ENCODE measurements around the gene IQGAP1. TPM values are rescaled to one million over a fixed set of nuclear protein-coding genes. Genes with fewer than 3 reads are reported as not detected.

IQGAP1 gene
- total and polyA plus RNA-seq, 4 donors: 9.2 to 50.1 (median 24.5) TPM

- no peak for TF ChIP-seq TAF1 (conservative IDR thresholded peaks at IDR 0.05)
- no peak for TF ChIP-seq RXRA (IDR thresholded peaks at IDR 0.05)
- TF ChIP-seq FOXA2 (IDR thresholded peaks at IDR 0.05): no peak
- no peak for TF ChIP-seq NR2F2 (IDR thresholded peaks at IDR 0.05)
- no peak for TF ChIP-seq CTCF (IDR thresholded peaks at IDR 0.05; ENCODE audit: low read depth, low read length, missing input control)
- no peak for TF ChIP-seq JUND (IDR thresholded peaks at IDR 0.05)
- TF ChIP-seq FOXA1 (IDR thresholded peaks at IDR 0.05): no peak
- TF ChIP-seq GABPA (IDR thresholded peaks at IDR 0.05 in 1 of 2, conservative IDR thresholded peaks at IDR 0.05 in 1 of 2): no peak
- no peak for TF ChIP-seq HNF4A (conservative IDR thresholded peaks at IDR 0.05)
- TF ChIP-seq HNF4G (IDR thresholded peaks at IDR 0.05): no peak
- TF ChIP-seq REST (IDR thresholded peaks at IDR 0.05): no peak
- Histone ChIP-seq H3K27ac (ENCODE audit: low read depth in 1 of 2, low read length in 2 of 2) (no peak overlapping the region), H3K9me3 (ENCODE audit: control insufficient read depth in 4 of 4, low read length in 3 of 4) (no peaks in the 10 kb centered on the region), H3K36me3 (ENCODE audit: control insufficient read depth in 4 of 4, insufficient read depth in 3 of 4, low read depth in 1 of 4, low read length in 3 of 4) (no peaks in the 10 kb centered on the region), H3K9ac (ENCODE audit: low read depth in 1 of 2, low read length in 2 of 2) (no peak overlapping the region), H3K4me1 (ENCODE audit: control insufficient read depth in 4 of 4, insufficient read depth in 4 of 4, low read length in 3 of 4) (peaks cover 0 to 2% (median 0%) of the 10 kb centered on the region in 4 donors), H3K4me3 (ENCODE audit: low read depth in 1 of 3, low read length in 3 of 3) (no peak overlapping the region), H3K27me3 (ENCODE audit: control insufficient read depth in 4 of 4, insufficient read depth in 4 of 4, low read length in 3 of 4) (no peaks in the 10 kb centered on the region)
- DNase-seq (ENCODE audit: low spot score): no peak
- WGBS: 82% methylated on average over 2 of the region's 2 CpGs
Observed at GRCh38 chr15:90512276-90512675, 124.2 kb downstream of the IQGAP1 start.

GRCh38 chr15:90512981-90513380 lies 124.9 kb downstream of the IQGAP1 start:
- H3K9ac ChIP-seq (ENCODE audit: low read depth in 1 of 2, low read length in 2 of 2): no peak overlapping the region
- WGBS: 89% methylated on average over 3 of the region's 3 CpGs
- TF ChIP-seq JUND (IDR thresholded peaks at IDR 0.05) (no peak), SP1 (IDR thresholded peaks at IDR 0.05) (no peak), GABPA (IDR thresholded peaks at IDR 0.05 in 1 of 2, conservative IDR thresholded peaks at IDR 0.05 in 1 of 2) (no peak), FOXA2 (IDR thresholded peaks at IDR 0.05) (no peak), REST (IDR thresholded peaks at IDR 0.05) (no peak), ATF3 (IDR thresholded peaks at IDR 0.05) (no peak), TAF1 (conservative IDR thresholded peaks at IDR 0.05) (no peak), CTCF (IDR thresholded peaks at IDR 0.05; ENCODE audit: low read depth, low read length, missing input control) (no peak), RAD21 (IDR thresholded peaks at IDR 0.05) (no peak), HNF4A (conservative IDR thresholded peaks at IDR 0.05) (no peak), RXRA (IDR thresholded peaks at IDR 0.05) (no peak), HNF4G (IDR thresholded peaks at IDR 0.05) (no peak), FOXA1 (IDR thresholded peaks at IDR 0.05) (no peak)
- TF ChIP-seq, protein P1, sequence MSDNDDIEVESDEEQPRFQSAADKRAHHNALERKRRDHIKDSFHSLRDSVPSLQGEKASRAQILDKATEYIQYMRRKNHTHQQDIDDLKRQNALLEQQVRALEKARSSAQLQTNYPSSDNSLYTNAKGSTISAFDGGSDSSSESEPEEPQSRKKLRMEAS (IDR thresholded peaks at IDR 0.05): no peak
- H3K9me3 ChIP-seq (ENCODE audit: control insufficient read depth in 4 of 4, low read length in 3 of 4): no peaks in the 10 kb centered on the region
- H3K36me3 ChIP-seq (ENCODE audit: control insufficient read depth in 4 of 4, insufficient read depth in 3 of 4, low read depth in 1 of 4, low read length in 3 of 4): no peaks in the 10 kb centered on the region
- H3K4me3 ChIP-seq (ENCODE audit: low read depth in 1 of 3, low read length in 3 of 3): no peak overlapping the region
- DNase-seq (ENCODE audit: low spot score): no peak
- no peak overlapping the region for H3K27ac ChIP-seq (ENCODE audit: low read depth in 1 of 2, low read length in 2 of 2)
- peaks cover 0 to 2% (median 0%) of the 10 kb centered on the region in 4 donors for H3K4me1 ChIP-seq (ENCODE audit: control insufficient read depth in 4 of 4, insufficient read depth in 4 of 4, low read length in 3 of 4)
- H3K27me3 ChIP-seq (ENCODE audit: control insufficient read depth in 4 of 4, insufficient read depth in 4 of 4, low read length in 3 of 4): no peaks in the 10 kb centered on the region

Measured in liver (tissue), 9 donors.